OCI-LY3 (cell line): Measurements from ENCODE around the gene BTRC.

Source experiments
- H2AFZ ChIP-seq: fragments of 200-600, 300-600 bp; shearing (Covaris generic); 2 replicates; pipeline ENCODE4 v1.6.0; 2014; ENCODE audit warnings: antibody characterized with exemption, low read depth, low read length
- H3K27ac ChIP-seq: fragments of 200-600, 300-600 bp; sonication (generic); 2 replicates; pipeline ENCODE4 v1.5.1; 2014; ENCODE audit warnings: mild to moderate bottlenecking, low read length, moderate library complexity, mixed read lengths
- H3K27me3 ChIP-seq: fragments of 200-600, 300-600 bp; sonication (generic); 2 replicates; pipeline ENCODE4 v1.6.1; 2014; ENCODE audit warnings: low read depth, low read length, mixed read lengths
- H3K36me3 ChIP-seq: fragments of 200-600, 300-600 bp; sonication (generic); replicated peaks from 2 replicates; pipeline ENCODE3; 2014; ENCODE audit warnings: low read depth, low read length, mixed read lengths
- H3K4me1 ChIP-seq: fragments of 300-600, 200-600 bp; sonication (generic); 2 replicates; pipeline ENCODE4 v1.6.1; 2014; ENCODE audit warnings: low read length, mixed read lengths
- H3K4me2 ChIP-seq: fragments of 200-600, 300-600 bp; sonication (generic); 2 replicates; pipeline ENCODE4 v1.6.1; 2014; ENCODE audit warnings: low read length, mixed read lengths
- H3K4me3 ChIP-seq: fragments of 300-600, 200-600 bp; sonication (generic); 2 replicates; pipeline ENCODE4 v1.5.1; 2014; ENCODE audit warnings: antibody characterized with exemption, mild to moderate bottlenecking, low read length, moderate library complexity
- H3K79me2 ChIP-seq: fragments of 300-600, 200-600 bp; shearing (Covaris generic); 2 replicates; pipeline ENCODE4 v1.6.1; 2014; ENCODE audit warnings: mild to moderate bottlenecking, low read length, mixed read lengths
- H3K9ac ChIP-seq: fragments of 300-600, 200-600 bp; shearing (Covaris generic); 2 replicates; pipeline ENCODE4 v1.6.0; 2014; ENCODE audit warnings: mild to moderate bottlenecking, low read length, moderate library complexity
- H3K9me3 ChIP-seq: fragments of 200-600, 300-600 bp; shearing (Covaris generic); 2 replicates; pipeline ENCODE4 v1.6.1; 2014; ENCODE audit warnings: low read length, mixed read lengths; ENCODE audit not compliant: insufficient read depth
- H4K20me1 ChIP-seq: fragments of 200-600, 300-600 bp; sonication (generic); 2 replicates; pipeline ENCODE4 v1.6.1; 2016; ENCODE audit warnings: low read length, mixed read lengths; ENCODE audit not compliant: insufficient read depth
- EZH2phosphoT487 ChIP-seq: fragments of 200-600 bp; shearing (Covaris generic); IDR thresholded peaks from 2 replicates; pipeline ENCODE4 v1.6.1; 2018; ENCODE audit warnings: antibody characterized with exemption, mixed run types, low read depth
- TF ChIP-seq, protein P1 (sequence below): fragments of 200-600, 300-600 bp; sonication (generic); IDR thresholded peaks from 2 replicates; pipeline ENCODE4 v1.5.1; 2014; ENCODE audit warnings: antibody characterized with exemption, low read length, low read depth

Gene BTRC

DNA sequence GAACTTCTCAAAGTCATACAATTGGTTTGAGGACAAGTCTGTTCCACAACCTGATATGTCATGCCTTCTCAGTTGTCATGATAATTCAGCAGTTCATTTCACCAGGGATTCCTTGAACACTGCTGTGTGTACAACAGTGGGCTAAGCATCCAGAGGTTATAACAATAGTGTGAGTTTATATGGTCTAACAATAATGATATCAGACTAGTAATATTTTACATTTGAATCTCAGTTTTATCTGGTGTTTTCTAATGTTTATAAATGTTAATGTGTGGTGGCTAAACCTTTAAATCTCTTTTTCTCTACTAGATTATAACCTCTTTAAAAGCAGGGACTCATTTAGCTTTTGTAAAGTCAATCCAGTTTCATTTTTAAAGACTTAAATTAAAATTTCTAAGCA lies 48.7 kb downstream of the BTRC start:
- no peak overlapping the region for H3K4me2 ChIP-seq
- no peaks in the 10 kb centered on the region for H3K27me3 ChIP-seq
- no peak overlapping the region for H3K27ac ChIP-seq
- H3K79me2 ChIP-seq: no peaks in the 10 kb centered on the region
- no peaks in the 10 kb centered on the region for H3K36me3 ChIP-seq
- no peaks in the 10 kb centered on the region for H4K20me1 ChIP-seq
- H3K9ac ChIP-seq: no peak overlapping the region
- no peak overlapping the region for H2AFZ ChIP-seq
- no peaks in the 10 kb centered on the region for H3K4me1 ChIP-seq
- H3K4me3 ChIP-seq: no peak overlapping the region
- no peaks in the 10 kb centered on the region for H3K9me3 ChIP-seq
- TF ChIP-seq, protein P1, sequence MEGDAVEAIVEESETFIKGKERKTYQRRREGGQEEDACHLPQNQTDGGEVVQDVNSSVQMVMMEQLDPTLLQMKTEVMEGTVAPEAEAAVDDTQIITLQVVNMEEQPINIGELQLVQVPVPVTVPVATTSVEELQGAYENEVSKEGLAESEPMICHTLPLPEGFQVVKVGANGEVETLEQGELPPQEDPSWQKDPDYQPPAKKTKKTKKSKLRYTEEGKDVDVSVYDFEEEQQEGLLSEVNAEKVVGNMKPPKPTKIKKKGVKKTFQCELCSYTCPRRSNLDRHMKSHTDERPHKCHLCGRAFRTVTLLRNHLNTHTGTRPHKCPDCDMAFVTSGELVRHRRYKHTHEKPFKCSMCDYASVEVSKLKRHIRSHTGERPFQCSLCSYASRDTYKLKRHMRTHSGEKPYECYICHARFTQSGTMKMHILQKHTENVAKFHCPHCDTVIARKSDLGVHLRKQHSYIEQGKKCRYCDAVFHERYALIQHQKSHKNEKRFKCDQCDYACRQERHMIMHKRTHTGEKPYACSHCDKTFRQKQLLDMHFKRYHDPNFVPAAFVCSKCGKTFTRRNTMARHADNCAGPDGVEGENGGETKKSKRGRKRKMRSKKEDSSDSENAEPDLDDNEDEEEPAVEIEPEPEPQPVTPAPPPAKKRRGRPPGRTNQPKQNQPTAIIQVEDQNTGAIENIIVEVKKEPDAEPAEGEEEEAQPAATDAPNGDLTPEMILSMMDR: no peak
- TF ChIP-seq EZH2phosphoT487: no peak

DNA sequence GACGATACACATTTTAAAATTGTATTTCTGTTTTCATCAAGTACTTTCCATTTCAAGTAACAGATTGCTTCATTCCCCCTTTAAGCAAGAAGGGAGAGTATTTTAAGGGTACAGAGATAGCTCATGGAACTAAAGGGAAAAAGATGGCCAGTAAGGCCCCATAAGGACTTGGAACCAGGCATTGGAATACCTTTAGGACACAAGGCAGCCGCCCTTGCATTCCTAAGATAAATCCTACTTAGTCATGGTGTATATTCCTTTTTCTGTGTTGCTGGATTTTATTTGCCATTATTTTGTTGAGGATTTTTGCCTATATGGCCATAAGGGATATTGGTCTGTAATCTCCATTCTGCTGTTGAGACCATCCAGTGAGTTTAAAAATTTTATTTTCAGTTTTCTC lies 49.2 kb downstream of the BTRC start:
- H3K9me3 ChIP-seq: no peaks in the 10 kb centered on the region
- H3K4me2 ChIP-seq: no peak overlapping the region
- H3K9ac ChIP-seq: no peak overlapping the region
- no peak overlapping the region for H3K4me3 ChIP-seq
- TF ChIP-seq, protein P1: no peak
- TF ChIP-seq EZH2phosphoT487: no peak
- no peaks in the 10 kb centered on the region for H3K4me1 ChIP-seq
- H3K27me3 ChIP-seq: no peaks in the 10 kb centered on the region
- no peaks in the 10 kb centered on the region for H3K79me2 ChIP-seq
- no peaks in the 10 kb centered on the region for H3K36me3 ChIP-seq
- no peak overlapping the region for H2AFZ ChIP-seq
- no peak overlapping the region for H3K27ac ChIP-seq
- H4K20me1 ChIP-seq: no peaks in the 10 kb centered on the region

DNA sequence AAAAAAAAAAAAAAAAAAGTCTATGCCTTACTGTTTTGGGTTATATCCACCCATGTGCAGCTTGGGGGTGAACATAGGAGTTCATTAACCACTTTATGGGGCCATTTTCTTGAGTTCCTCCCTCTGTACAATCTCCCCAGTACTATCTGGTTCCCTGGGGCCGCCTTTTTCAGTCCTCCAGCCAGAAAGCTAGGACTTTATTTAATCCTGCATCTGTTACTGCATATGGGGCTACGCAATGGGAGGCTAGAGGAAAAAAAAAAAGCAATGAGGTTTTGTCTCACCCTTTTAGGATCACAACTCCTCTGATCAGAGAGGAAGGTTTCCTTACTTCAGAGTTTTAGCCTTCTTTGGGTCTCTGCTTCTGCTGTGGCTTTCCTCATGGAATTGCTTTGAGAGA lies 51.0 kb downstream of the BTRC start:
- no peaks in the 10 kb centered on the region for H3K36me3 ChIP-seq
- no peaks in the 10 kb centered on the region for H4K20me1 ChIP-seq
- H3K4me2 ChIP-seq: no peak overlapping the region
- no peak overlapping the region for H3K27ac ChIP-seq
- H3K4me3 ChIP-seq: no peak overlapping the region
- H3K4me1 ChIP-seq: no peaks in the 10 kb centered on the region
- no peak overlapping the region for H3K9ac ChIP-seq
- no peaks in the 10 kb centered on the region for H3K27me3 ChIP-seq
- TF ChIP-seq, protein P1: no peak
- TF ChIP-seq EZH2phosphoT487: no peak
- H2AFZ ChIP-seq: no peak overlapping the region
- H3K9me3 ChIP-seq: no peaks in the 10 kb centered on the region
- H3K79me2 ChIP-seq: no peaks in the 10 kb centered on the region

DNA sequence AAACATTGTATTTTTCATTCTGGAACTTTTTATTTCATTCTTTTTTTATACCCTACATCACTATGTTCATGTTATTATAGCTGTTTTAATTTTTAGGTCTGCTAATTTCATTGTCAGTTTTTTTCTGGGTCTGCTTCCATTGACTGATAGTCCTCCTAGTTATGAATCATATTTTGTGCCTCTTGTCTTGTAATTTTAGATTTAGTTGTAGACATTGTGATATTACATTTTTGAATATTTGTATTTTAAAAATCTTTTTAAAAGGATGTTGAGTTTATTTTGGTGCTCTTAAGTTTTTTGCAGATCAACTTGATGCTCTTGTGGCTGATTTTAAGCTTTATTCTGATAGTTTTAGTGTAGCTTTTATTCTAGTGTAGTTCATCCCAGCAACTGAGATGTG lies 57.6 kb downstream of the BTRC start:
- H3K36me3 ChIP-seq: no peaks in the 10 kb centered on the region
- no peaks in the 10 kb centered on the region for H3K4me1 ChIP-seq
- H3K27ac ChIP-seq: no peak overlapping the region
- no peaks in the 10 kb centered on the region for H4K20me1 ChIP-seq
- H3K9ac ChIP-seq: no peak overlapping the region
- H3K79me2 ChIP-seq: no peaks in the 10 kb centered on the region
- H3K27me3 ChIP-seq: no peaks in the 10 kb centered on the region
- H3K9me3 ChIP-seq: no peaks in the 10 kb centered on the region
- H3K4me3 ChIP-seq: no peak overlapping the region
- no peak overlapping the region for H3K4me2 ChIP-seq
- TF ChIP-seq EZH2phosphoT487: no peak
- TF ChIP-seq, protein P1: no peak
- no peak overlapping the region for H2AFZ ChIP-seq
